ENCODE results near the gene EMC10. TPM values are rescaled to one million over a fixed set of nuclear protein-coding genes. Genes with fewer than 3 reads are reported as not detected.
A peak's percentile ranks its signal among the peaks of the same experiment; 100 is the strongest.
"Not testable (repeated sequence)": the region's sequence is repeated elsewhere in the genome, so short reads cannot be mapped to it uniquely, and the experiment has no call there.

The EMC10 gene
- total RNA-seq, 1 donor from 2014 or later, result 53.8 TPM

DNA sequence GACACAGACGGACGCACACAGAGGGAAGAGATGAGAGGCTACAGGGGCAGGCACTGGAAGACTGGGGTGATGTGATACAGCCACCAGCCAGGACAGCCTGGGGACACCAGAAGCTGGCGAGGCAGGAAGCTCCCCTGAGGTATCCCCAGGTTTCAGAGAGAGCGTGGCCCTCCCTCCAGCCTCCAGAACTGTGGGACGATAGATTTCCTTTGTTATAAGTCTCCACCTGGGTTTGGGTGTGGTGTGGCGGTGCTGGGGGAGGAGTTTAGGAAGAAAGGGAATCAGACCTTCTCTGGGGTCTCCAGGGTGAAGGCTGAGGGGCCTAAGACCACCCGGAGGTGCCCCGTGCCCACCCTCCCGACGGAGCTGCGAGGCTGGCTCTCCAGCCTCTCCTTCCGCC is 40.1 kb downstream of the EMC10 start:
- ATAC-seq, result no peak

DNA sequence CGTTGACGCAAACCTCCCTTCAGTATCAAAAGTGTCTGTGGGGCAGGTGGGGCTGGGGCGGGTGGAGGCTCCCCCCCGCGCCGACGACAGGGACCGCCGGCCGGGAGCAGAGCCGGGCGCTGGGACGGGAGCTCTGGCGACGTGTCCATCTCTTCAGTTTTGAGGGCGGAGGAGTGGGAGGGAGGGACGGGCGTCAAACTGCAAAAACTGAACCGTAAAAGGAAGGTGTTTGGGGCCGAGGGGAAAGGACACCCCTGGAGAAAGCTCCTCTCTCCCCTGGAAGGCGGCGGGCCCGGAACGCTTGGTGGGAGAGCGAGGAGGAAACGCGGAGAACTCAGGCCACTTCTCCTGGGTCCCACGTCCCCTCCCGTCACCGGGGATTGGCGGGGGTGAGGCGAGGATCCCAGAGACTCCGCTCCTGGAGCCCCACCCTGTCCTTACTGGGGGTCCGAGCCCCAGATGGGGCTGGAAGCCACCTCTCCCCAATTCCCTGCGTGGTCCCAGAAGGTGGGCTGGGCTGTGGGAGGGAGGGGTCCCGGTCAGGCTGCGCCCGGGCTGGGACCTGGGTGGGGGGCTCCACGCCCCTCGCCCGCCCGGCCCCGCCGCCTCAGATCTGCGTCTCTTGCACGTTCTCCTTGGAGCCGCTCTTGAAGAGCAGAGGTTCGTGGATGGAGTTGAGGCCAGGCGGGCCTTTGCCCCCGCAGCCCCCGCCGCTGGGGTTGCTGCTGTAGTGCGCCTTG is 40.8 kb downstream of the EMC10 start:
- no peak for ATAC-seq

DNA sequence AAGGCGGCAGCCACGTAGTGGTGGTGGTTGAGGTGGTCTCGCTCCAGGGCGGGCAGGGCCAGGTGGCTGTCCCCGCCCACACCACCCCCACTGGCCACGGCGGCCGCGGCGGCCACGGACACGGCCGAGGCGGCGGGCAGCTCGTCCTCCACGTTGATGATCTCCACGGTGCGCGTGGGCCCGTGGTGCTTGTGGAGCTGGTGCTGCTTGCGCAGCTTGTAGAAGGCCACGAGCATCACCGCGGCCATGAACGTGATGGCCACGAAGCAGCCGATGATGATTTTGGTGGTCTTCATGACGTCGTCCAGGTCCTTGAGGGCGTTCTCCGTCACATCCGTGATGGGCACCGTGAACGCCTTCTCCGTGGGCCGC is 41.4 kb downstream of the EMC10 start:
- ATAC-seq, result no peak

DNA sequence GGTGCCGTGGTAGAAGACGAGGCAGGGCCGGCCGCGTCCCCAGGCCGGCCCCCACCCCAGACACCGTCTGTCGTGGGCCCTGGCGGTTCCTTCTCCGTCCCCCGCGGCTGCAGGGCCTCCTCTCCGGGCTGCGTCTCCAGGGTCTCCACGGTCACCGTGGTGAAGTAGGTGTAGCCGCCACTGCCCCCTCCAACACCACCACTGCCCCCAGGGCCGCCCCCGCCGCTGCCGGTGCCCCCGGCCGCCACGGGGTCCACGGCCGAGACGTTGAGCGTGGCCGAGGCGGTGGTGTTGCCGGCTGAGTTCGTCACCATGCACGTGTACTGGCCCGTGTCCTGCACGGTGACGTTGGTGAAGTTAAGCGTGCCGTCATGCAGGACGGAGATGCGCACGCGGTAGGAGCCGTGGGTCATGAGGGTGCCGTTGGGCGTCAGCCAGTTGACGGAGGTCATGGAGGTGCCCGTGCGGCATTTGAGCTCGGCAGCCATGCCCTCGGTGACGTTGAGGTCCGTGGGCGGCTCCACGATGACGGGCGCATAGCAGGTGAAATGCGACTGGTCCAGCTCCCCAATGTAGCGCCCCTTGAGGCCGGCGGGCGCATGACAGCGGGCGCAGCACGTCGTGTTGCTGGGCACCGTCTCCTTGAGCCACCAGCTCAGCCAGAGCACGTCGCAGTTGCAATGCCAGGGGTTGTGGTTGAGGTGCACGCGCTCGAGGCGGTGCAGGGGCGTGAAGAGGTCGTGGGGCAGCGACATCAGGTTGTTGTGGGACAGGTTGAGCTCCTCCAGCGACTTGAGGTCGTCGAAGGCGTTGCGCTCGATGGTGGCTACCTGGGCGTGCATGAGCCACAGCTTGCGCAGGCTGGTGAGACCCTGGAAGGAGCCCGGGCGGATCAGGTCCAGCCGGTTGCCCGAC is 42.0 kb downstream of the EMC10 start:
- ATAC-seq, result no peak

DNA sequence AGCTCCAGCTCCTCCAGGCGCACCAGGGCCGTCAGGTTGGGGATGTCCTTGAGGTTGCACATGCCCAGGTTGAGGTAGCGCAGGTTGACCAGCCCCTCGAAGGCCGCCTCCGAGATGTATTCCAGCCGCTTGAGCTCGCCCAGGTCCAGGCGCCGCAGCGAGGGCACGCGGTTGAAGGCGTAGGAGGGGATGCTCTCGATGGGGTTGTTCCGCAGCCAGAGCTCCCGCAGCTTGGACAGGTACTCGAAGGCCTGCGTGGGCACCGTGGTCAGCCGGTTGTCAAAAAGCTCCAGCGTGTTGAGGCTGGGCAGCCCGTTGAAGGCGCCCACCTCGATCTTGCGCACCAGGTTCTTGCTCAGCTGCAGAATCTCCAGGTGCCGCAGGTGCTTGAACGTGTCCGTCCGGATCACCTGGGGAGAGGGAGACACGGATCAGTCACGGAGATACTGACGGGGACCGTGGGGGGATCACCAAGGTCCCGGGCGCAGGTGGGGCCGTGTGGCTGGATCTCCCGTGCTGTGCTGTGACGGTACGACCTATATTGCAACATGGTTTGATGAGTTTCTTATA is 42.8 kb downstream of the EMC10 start:
- ATAC-seq, result no peak

DNA sequence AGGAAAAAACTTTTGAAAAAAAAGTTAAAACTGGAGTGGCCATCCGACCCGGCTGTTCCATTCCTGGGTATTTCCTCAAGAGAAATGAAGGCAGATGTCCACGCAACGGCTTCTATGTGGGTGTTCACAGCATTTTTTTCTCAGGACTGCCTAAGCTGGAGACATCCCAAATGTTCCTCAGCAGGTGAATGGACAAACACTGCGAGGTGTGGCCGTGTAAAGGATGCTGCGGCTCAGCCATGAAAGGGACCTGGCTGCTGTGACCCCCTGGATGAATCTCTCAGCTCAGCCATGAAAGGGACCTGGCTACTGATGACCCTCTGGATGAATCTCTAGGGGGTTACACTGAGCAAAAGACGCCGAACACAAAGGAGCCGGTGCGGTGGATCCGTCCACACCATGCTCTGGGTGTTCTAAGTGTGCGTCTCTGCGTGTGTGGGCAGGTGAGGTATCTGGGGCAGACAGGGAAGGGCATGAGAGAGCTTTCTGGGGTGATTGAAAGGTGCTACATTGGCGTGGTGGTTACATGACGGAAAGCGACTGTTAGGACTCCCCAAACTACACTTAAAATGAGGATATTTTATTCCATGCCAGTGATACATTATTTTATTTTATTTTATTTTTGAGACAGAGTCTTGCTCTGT is 44.6 kb downstream of the EMC10 start:
- ATAC-seq, result no peak

DNA sequence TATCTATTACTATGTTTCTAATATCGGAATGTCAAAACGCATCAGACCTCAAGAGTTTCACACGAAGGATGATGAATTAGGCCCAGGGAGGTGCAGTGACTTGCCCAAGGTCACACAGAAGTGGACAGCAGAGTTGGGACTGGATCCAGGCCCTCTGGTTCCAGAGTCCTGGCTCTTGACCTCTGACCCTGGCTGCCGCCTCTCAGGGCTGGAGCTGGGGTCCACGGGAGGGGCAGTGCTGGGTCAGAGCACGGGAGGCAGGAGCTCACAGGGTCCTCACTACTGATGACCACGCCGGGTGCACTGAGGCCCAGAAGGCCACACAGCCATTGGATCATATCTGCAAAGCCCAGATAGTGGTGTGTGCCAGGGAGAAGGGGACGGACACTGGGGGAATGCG is 46.6 kb downstream of the EMC10 start:
- ATAC-seq, result no peak

DNA sequence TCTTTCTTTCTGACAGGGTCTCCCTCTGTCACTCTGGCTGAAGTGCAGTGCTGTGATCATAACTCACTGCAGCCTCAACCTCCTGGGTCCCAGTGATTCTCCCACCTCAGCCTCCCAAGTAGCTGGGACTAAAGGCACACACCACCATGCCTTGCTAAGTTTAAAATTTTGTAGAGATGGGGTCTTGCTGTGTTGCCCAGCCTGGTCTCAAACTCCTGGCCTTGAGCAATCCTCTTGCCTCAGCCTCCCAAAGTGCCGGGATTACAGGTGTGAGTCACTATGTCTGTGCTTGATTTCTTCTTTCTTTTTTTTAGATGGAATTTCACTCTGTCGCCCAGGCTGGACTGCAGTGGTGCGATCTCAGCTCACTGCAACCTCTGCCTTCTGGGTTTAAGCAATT is 51.7 kb downstream of the EMC10 start:
- ATAC-seq, result not testable (repeated sequence)

DNA sequence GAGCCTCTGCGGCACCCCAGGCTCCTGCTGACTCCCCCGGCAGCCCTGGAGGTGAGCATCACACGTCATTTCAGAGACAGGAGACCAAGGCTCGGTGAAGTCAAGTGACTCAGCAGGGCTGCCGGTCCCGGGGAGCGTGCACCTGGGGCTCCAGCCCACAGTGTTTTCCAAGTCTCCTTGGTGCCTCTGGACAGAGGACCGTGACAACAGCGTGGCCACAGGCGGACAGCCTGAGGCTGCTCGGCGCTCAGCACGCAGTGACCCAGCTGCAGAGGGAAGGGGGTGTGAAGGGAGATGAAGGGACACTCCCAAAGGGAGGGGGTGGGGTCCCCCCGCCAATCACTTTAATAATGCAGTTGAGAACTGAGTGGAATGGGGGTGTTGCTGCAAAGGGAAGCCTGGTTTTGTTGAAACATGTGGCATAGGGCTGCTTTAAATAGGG is 54.9 kb downstream of the EMC10 start:
- ATAC-seq, result no peak

DNA sequence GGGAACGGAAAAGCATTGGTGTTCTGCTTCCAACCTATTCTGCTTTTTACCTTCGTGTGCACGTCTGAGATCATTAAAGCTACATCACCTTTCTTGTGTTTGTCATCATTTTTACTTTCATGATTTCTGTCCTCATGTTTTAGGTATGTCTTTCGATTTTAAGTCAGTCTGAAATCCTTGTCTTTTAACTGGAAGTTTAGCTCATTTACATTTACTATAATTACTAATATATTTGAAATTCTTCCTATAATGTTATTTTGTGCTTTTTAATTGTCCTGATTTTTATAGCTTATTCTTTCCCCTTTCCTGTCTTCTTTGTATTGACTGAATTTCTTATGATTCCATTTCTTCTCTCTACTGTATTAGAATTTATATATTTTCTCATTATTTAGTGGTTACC is 56.6 kb downstream of the EMC10 start:
- ATAC-seq, result no peak

DNA sequence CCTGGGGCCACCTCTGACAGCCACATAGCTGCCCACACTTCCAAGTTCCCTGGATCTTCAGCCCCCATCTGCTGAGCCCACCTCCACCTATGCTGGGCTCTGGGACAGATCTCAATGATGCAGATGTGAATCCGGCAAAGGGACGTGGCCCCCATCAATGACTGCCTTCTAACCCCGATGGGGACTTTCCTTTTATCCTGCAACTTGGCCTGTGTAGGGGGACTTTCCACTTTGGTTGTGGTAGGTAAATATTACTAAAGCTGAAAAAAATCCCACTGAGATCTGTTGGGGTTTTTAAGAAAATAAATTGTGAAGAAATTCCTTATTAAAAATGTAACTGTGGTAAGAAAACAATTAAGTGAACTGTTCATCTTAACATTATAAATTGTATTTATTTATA is 58.2 kb downstream of the EMC10 start:
- no peak for ATAC-seq

DNA sequence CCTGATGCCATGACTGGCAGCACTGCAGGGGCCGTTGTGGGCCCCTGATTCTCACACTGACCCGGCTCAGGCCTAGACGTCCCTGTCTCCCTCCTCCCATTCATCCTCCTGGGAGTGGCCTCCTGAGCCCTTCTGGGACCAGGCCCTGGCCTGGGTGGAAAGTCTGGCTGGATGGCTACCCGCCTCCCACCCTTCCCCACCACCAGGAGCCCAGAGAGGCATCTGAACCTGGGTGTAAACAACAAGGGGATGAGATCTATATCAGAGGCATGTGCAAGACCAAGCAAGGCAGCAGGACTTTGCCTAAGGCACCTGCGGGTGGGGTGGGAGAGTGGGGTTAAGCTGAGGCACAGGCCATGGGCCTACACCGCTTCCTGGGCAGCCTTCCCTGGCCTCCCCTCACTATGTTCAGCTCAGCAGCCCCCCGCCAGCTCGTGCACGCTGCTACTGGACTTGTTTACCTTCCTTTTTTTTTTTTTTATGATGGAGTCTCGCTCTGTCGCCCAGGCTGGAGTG is 59.4 kb downstream of the EMC10 start:
- ATAC-seq, result no peak

DNA sequence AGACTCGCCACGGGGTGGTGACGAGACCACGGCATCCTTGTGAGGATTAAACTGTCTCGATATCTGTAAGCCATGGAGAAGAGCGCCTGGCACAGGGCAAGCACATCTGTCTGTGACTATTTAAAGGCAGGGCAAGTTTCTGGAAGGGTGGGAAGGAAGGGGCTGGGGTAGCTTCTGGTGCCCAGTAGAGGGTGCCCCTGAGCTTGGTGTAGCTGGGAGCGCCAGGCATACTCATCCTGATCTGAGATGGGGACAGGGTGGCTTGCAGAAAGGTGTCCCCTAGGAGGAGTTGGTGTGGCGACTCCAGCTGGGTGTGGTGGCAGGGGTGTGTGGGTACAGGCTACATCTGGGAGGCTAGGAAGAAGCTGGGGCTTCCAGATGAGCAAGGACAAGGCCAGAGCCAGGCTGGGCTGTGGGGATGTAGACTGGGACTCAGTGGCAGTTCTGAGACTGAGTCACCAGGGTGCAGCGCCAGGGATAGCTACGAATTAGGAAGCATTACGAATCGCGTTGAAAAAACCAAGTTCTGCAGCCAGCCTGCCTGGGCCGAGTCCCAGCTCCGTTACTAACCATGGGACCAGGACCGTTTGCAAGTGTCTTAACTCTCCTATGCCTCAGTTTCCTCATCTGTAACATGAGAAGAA is 60.5 kb downstream of the EMC10 start:
- no peak for ATAC-seq

DNA sequence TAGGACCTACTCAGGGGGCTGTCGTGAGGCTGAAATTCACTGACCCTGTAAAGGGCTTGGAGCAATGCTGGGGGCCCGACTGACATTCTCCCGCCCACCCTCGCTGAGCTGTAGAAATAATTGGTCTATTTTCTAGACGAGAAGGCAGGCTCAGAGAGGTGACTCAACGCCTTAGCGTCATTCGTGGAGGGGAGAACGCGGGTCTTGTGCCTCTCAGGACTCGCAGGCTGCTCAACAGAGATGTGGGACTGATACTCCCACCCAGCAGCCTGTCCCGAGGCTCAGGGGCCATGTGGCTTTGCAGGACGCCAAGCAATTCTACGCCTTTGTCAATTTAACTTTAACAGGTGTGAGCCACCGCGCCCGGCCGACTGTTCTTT is 61.0 kb downstream of the EMC10 start:
- no peak for ATAC-seq

DNA sequence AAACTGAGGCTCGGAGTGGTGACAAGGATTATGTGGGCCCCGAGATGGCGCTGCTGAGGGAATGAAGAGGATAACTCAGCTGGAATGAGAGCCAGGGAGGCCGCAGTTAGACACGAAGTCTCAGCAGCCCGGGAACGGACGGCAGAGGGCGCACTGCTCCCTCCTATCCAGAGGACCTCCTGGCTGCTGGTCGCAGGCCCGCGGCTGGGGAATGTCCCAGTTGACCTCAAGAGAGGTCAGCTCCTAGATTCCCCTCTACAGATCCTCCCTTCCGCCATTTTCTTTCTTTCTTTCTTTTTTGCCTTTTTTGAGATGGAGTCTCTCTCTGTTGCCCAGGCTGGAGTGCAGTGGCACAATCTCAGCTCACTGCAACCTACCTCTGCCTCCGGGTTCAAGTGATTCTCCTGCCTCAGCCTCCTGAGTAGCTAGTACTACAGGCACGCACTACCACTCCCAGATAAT is 61.5 kb downstream of the EMC10 start:
- ATAC-seq, result peak; percentile 82

Other genes starting within 250 kb of the EMC10 start
- 0.48 TPM for gene KCNC3, start 147.1 kb upstream of the EMC10 start, total RNA-seq
- 0.40 TPM for gene NAPSA, start 110.9 kb upstream of the EMC10 start, total RNA-seq
- gene NR1H2, start 100.0 kb upstream of the EMC10 start, total RNA-seq, result 33.4 TPM
- gene POLD1, start 92.2 kb upstream of the EMC10 start, total RNA-seq, result 24.3 TPM
- gene SPIB, start 57.6 kb upstream of the EMC10 start, total RNA-seq, result 0.44 TPM
- 0.08 TPM for gene MYBPC2, start 43.6 kb upstream of the EMC10 start, total RNA-seq
- gene GARIN5A, start 341 bp downstream of the EMC10 start, total RNA-seq, result 1.1 TPM
- gene JOSD2, start 34.7 kb downstream of the EMC10 start, total RNA-seq, result 38.4 TPM
- not detected for gene ASPDH, start 37.4 kb downstream of the EMC10 start, total RNA-seq
- 0.24 TPM for gene LRRC4B, start 91.9 kb downstream of the EMC10 start, total RNA-seq
- not detected for gene SYT3, start 163.4 kb downstream of the EMC10 start, total RNA-seq
- not detected for gene C19orf81, start 172.9 kb downstream of the EMC10 start, total RNA-seq
- 0.04 TPM for gene SHANK1, start 243.3 kb downstream of the EMC10 start, total RNA-seq
- 2.7 TPM for gene CLEC11A, start 246.9 kb downstream of the EMC10 start, total RNA-seq

Measured in esophagus mucosa (tissue), 1 donor.